ENCODE data around the gene HSFX4. TPM values are rescaled to one million over a fixed set of nuclear protein-coding genes. Genes with fewer than 3 reads are reported as not detected.

The HSFX4 gene
- total RNA-seq, 2 experiments from 2014 or later: not detected

DNA sequence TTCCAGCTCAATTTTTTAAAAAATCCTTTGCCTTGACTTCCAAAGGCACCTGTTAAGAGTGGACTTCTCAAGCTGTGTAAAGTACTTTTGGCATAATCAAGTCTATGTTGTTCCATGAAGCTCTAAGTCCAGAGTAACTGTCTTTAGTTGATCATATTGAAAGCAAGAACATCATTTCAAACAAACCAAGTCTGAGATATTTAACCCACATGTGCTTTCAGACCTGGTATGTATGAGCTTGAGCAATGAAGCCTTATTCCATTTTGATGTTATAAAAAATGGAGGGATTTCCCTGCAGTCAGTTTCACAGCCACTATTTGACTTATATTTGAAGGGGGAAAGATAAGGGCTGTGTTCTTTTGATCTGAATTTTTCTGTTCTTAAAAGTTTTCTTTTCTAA, 32.6 kb downstream of the HSFX4 start:
- ATAC-seq: no peak
- H3K9me3 Mint-ChIP-seq (ENCODE audit: insufficient read depth): no peaks in the 10 kb centered on the region
- H3K27me3 Mint-ChIP-seq (ENCODE audit: low read depth): no peaks in the 10 kb centered on the region
- no peak overlapping the region for H3K4me3 Mint-ChIP-seq
- H3K4me1 Mint-ChIP-seq (ENCODE audit: low read depth): no peaks in the 10 kb centered on the region
- H3K36me3 Mint-ChIP-seq (ENCODE audit: low read depth): peaks cover 11% of the 10 kb centered on the region
- no peak for DNase-seq
- ChIA-PET POLR2A (no interaction called here), CTCF (interaction anchor here (0.9 kb wide), 1 partner anchor 88 kb away, joined by 3 read pairs; no protein-coding TSS in a partner anchor)
- no peak overlapping the region for H3K27ac Mint-ChIP-seq

DNA sequence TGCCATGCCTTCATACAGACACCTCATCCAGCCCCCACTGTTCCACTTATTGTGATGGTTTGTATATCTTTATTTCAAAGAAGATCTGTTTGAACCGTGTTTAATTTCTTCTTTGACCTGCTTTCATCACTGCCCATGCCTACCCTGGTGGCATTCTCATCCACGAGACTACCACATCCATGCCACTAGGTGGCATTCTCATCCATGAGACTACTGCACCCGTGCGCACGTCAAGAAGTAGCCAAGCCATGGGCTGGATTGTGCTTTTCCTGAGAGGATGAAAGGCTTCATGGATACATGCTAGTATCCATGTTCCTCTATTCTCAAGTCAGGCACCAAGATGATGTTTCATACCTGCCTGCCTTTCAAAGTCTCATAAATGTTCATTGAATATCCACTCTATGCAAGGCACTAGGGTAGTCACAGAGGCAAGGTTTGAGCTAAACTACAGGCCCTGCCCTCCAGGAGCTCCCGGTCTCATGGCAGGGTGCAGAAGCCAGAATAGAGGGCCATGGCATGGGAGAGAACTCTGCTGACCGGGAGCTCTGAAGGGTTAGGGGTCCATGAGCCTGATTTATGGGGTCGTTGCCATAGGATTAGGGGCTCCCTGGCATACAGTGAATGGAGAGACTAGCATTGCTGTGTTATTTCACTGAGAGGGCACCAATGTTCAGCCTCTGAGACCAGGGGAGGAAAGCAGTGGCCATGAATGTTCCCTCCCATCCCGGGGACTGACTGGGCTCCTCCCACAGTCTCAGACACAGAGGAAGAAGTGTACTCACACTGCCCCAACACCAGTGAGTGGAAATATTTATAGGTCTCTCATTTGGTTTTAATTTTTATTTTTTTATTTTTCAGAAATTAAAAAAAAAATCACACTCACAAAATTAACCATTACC, 33.7 kb downstream of the HSFX4 start:
- Mint-ChIP-seq H3K36me3 (ENCODE audit: low read depth) (peaks cover 9% of the 10 kb centered on the region), H3K9me3 (ENCODE audit: insufficient read depth) (no peaks in the 10 kb centered on the region), H3K4me1 (ENCODE audit: low read depth) (no peaks in the 10 kb centered on the region), H3K4me3 (no peak overlapping the region), H3K27me3 (ENCODE audit: low read depth) (no peaks in the 10 kb centered on the region), H3K27ac (no peak overlapping the region)
- POLR2A ChIA-PET: no interaction called here
- CTCF ChIA-PET: no interaction called here
- ATAC-seq: peak; percentile 73
- peak; percentile 30 for DNase-seq

DNA sequence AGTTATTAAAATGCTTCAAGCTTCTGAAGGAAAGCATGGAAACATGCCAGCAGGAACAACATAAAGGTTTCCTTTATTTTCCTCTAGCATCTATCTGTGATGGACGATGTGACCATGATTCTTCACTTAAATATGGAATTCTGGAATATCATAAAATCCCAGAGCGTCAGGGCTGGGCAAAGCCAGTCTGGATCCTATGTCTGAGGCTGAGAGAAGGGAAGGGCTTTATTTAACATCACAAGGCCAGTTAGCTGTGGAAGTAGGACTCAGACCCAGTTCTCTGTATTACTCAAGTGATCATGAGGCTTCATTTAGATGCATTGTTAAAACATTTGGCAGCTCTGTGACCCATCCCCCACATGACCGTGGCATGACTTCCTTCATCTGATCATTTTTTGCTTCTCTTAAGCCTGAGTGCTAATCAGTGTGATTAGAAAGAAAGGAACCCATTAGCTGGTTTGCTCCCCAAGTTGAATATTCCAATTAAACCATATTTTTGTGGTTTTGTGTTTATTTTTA, 49.8 kb downstream of the HSFX4 start:
- Mint-ChIP-seq H3K27me3 (ENCODE audit: low read depth) (no peaks in the 10 kb centered on the region), H3K27ac (no peak overlapping the region), H3K4me3 (no peak overlapping the region), H3K36me3 (ENCODE audit: low read depth) (no peaks in the 10 kb centered on the region), H3K4me1 (ENCODE audit: low read depth) (no peaks in the 10 kb centered on the region), H3K9me3 (ENCODE audit: insufficient read depth) (no peaks in the 10 kb centered on the region)
- ChIA-PET POLR2A (no interaction called here), CTCF (no interaction called here)
- no peak for ATAC-seq
- DNase-seq: no peak

Other genes starting within 250 kb of the HSFX4 start
- gene MAGEA11, start 217.5 kb upstream of the HSFX4 start, total RNA-seq: not detected
- gene HSFX1, start 155.5 kb upstream of the HSFX4 start, total RNA-seq: under 1 TPM; 0.78 to 0.90 TPM
- gene MAGEA9, start 147.6 kb upstream of the HSFX4 start, total RNA-seq: not detected
- not detected for gene MAGEA8, start 48.4 kb upstream of the HSFX4 start, total RNA-seq
- gene EOLA2, start 8.9 kb downstream of the HSFX4 start, total RNA-seq: 10 to 100 TPM; 22.0 to 23.1 TPM